GM12891 (cell line): ENCODE results near the gene RAB15.

Experiments used
- PAX5 ChIP-seq: IDR thresholded peaks from 2 replicates; pipeline ENCODE4 v1.6.1; 2011; ENCODE audit warnings: low read length, moderate library complexity, mild to moderate bottlenecking; ENCODE audit not compliant: insufficient read depth, severe bottlenecking
- POLR2A ChIP-seq: IDR thresholded peaks from 2 replicates; pipeline ENCODE4 v1.6.1; 2011; ENCODE audit warnings: low read depth, low read length, control low read depth
- POLR2AphosphoS5 ChIP-seq: IDR thresholded peaks from 2 replicates; pipeline ENCODE4 v1.6.1; 2011; ENCODE audit warnings: low read depth, low read length, control low read depth
- POU2F2 ChIP-seq: IDR thresholded peaks from 2 replicates; pipeline ENCODE4 v1.6.1; 2011; ENCODE audit warnings: low read depth, mild to moderate bottlenecking, control low read depth, low read length, moderate library complexity
- TAF1 ChIP-seq: IDR thresholded peaks from 2 replicates; pipeline ENCODE4 v1.6.1; 2011; ENCODE audit warnings: low read depth, low read length, control low read depth

DNA sequence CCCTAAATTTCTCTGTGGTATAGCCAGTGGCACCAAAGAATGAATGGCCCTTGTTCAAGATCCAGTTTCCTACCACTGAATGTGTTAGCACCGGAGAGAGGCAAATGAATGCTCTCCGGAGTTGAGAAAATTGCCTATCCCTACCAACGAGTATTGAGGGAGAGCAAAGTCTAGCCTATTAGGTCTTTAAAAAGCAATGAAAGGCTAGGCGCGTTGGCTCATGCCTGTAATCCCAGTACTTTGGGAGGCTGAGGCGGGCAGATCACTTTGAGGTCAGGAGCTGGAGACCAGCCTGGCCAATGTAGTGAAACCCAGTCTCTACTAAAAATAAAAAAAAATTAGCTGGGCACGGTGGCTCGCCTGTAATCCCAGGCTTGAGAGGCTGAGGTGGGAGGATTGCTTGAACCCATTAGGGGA is 898 bp upstream of the RAB15 start:
- TF ChIP-seq POLR2A: no peak
- no peak for TF ChIP-seq POLR2AphosphoS5
- TF ChIP-seq TAF1: no peak
- TF ChIP-seq PAX5: no peak
- no peak for TF ChIP-seq POU2F2
